Measurements from ENCODE around the gene DUSP9. TPM values are rescaled to one million over a fixed set of nuclear protein-coding genes. Genes with fewer than 3 reads are reported as not detected.

The DUSP9 gene
- total RNA-seq, 1 experiment from 2014 or later, result 2.4 TPM

DNA sequence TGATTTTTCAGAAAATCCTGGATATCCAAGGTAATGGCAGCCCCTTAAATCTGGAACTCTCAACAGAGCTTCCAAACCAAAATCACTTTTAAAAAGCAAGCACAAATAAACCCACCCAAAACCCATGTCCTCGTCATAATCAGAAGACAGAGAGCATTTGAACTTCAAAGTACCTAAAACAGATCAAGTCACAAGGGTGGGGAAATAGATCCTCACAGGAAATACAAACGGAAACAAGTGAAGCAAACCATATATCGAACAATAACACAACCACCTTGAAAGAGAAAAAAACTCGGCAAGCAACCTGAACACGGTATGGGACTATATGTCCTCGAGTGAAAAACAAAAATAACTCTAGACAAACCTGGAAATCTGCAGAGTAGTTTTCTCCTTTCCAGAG, 32.2 kb upstream of the DUSP9 start:
- Histone ChIP-seq H2BK5ac (ENCODE audit: insufficient read length, low read length) (no peak overlapping the region), H3K4ac (ENCODE audit: low read depth, low read length) (no peak overlapping the region), H4K8ac (replicated peaks; ENCODE audit: insufficient read length, low read depth, low read length) (no peak overlapping the region), H3K56ac (ENCODE audit: insufficient read length, low read depth, low read length) (no peak overlapping the region), H2BK120ac (ENCODE audit: low read depth, low read length, poor library complexity, severe bottlenecking) (no peak overlapping the region), H3K79me2 (ENCODE audit: insufficient read depth, low read length) (no peaks in the 10 kb centered on the region), H4K20me1 (ENCODE audit: control insufficient read depth, insufficient read depth, insufficient read length) (no peaks in the 10 kb centered on the region), H3K27ac (ENCODE audit: insufficient read length, low read depth, low read length) (no peak overlapping the region), H3K23ac (ENCODE audit: insufficient read length, low read depth, low read length) (no peak overlapping the region), H4K5ac (ENCODE audit: insufficient read length, low read depth, low read length) (no peak overlapping the region), H3K4me1 (ENCODE audit: insufficient read depth, low read length) (no peaks in the 10 kb centered on the region), H3K9me3 (ENCODE audit: control insufficient read depth, low read depth, low read length) (peaks cover 17% of the 10 kb centered on the region), H2BK12ac (ENCODE audit: insufficient read length, low read depth, low read length) (no peak overlapping the region), H4K91ac (ENCODE audit: insufficient read length, low read depth, low read length) (no peak overlapping the region), H2BK15ac (ENCODE audit: low read depth, low read length) (no peak overlapping the region), H3K23me2 (ENCODE audit: insufficient read length, low read depth, low read length, poor library complexity, severe bottlenecking) (peaks cover 5% of the 10 kb centered on the region), H3K4me2 (ENCODE audit: insufficient read depth, insufficient read length, low read length) (no peak overlapping the region), H3K79me1 (ENCODE audit: insufficient read depth, low read depth, low read length, poor library complexity, severe bottlenecking) (no peaks in the 10 kb centered on the region), H3K9ac (ENCODE audit: extremely low read depth, insufficient read length, low read length) (no peak overlapping the region), H3K27me3 (ENCODE audit: insufficient read depth, low read length) (no peaks in the 10 kb centered on the region), H2AFZ (ENCODE audit: low read length) (no peak overlapping the region), H2BK20ac (ENCODE audit: low read depth, low read length, poor library complexity, severe bottlenecking) (no peak overlapping the region), H2AK5ac (ENCODE audit: insufficient read length, low read length) (no peak overlapping the region), H3K18ac (ENCODE audit: insufficient read length, low read depth, low read length) (no peak overlapping the region), H3K14ac (ENCODE audit: insufficient read depth, low read length) (no peak overlapping the region), H3T11ph (ENCODE audit: low read length) (no peak overlapping the region)
- H3K9me3 Mint-ChIP-seq, result peaks cover 61 to 69% of the 10 kb centered on the region in 2 experiments
- H3K4me1 Mint-ChIP-seq, result no peaks in the 10 kb centered on the region
- DNase-seq, result no peak
- H3K27me3 Mint-ChIP-seq (ENCODE audit: low read depth), result peaks cover 83% of the 10 kb centered on the region
- H3K36me3 Mint-ChIP-seq (ENCODE audit: insufficient read depth in 1 of 3, low read depth in 3 of 3), result no peaks in the 10 kb centered on the region; a peak in 1 of 7 replicates
- no peak overlapping the region; a peak in 1 of 5 replicates for H3K4me3 Mint-ChIP-seq
- H3K27ac Mint-ChIP-seq, result no peak overlapping the region
- no peak for TF ChIP-seq CTCF (conservative IDR thresholded peaks at IDR 0.05)
- no CpG with 5 or more reads among the region's 6 CpGs for WGBS (ENCODE audit: extremely low coverage, insufficient read length, low lambda C conversion rate)
